HG02588 (cell line): ENCODE results near the gene ARL15.

Experiments
- ATAC-seq: cut with Tn5 transposase; IDR thresholded peaks from one replicate; pipeline ENCODE4 v1.9.1; 2021; ENCODE audit warnings: mild to moderate bottlenecking, moderate library complexity; ENCODE audit not compliant: unreplicated experiment

The ARL15 gene

DNA sequence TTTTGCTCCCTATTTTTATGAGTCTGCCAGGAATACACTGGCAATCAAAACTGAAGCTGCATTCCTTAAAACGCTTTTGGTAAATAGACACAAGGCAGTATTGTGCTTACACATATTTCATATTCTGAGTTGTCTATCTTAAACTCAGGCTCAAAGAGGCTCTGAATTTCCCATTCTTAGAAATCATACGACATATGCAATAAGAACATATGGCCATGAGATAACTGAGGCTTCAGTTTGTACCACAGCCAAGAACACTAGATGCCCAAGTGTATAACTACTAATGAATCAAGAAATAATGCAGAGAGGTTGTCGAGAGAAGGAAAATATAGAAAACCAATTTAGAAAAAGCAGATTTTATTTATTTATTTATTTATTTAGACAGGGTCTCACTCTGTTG is 392.5 kb downstream of the ARL15 start:
- ATAC-seq: no peak

DNA sequence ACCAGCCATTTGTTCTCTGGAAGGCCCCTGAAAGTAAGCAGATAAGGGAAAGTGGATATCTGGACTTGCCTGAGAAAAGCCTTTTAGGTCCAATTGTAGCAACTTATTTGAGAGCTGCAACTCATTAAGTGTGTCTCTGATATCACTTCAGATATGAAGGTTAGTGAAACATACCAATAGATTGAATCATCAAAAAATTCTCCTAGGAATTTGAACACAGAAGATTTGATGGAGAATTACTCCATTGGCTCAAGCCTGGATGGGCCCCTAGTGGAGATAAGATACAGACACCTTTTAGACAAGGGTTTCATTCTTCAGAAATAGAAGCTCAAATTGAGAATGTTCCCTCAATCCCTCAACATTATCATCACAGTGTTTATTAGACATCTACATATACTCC is 393.3 kb downstream of the ARL15 start:
- no peak for ATAC-seq

- ATAC-seq: no peak
Observed at GRCh38 chr5:53915120-53915519, 395.3 kb downstream of the ARL15 start.

- no peak for ATAC-seq
Observed at GRCh38 chr5:53913941-53914340, 396.4 kb downstream of the ARL15 start.

- no peak for ATAC-seq
Observed at GRCh38 chr5:53908757-53909156, 401.6 kb downstream of the ARL15 start.

DNA sequence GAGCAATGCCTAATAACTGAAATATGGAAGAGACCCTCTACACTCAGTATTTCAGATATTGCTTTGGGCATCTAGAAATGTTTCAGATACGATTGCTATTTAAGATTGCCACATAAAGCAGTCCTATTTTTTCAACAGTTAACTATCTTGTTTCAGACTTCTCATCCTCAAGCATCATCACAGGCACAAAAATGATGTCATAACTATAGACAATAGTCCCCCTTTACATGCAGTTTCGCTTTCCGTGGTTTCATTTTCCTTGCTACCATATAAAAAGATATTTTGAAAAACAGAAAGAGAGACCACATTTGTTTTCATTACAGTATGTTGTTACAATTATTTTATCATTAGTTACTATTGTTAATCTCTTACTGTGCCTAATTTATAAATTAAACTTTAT is 402.5 kb downstream of the ARL15 start:
- no peak for ATAC-seq

DNA sequence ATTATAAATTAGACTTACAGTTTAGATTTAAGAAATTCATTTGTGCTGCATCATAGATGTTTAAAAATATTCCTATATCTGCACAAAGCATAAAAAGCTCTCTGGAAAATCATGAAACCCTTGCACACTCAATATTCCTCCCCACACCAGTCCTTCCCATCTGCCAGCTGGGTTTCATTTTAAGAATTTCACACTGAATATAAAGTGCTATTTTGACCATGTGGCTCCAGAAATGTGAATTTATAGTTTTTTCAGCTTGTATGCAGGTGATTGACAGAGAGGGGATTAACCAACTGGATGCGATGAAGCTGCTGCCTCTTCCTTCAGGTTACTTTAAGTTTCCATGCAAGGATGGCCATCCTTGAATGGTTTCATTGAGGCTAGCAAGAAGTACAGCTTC is 403.6 kb downstream of the ARL15 start:
- ATAC-seq: no peak

GRCh38 chr5:53902296-53902907 is 408.0 kb downstream of the ARL15 start:
- no peak for ATAC-seq

DNA sequence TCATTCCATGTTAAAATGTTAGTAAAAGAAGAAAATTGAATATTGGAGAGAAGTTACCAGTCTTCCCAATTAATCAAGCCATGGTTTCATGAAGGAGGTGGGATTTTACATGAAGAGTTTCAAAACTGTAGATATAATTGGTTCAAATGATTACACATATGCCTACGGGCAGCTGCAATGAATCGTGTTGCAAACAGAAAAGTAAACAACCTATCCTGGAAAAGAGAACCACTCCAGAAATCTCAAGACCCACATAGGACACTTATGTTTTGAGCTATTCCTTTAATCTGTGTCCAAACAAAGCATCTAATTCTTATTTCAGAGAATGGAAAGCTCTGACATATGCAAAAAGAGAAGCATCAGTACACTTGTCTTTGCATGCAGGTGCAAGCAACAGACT is 409.7 kb downstream of the ARL15 start:
- ATAC-seq: no peak

DNA sequence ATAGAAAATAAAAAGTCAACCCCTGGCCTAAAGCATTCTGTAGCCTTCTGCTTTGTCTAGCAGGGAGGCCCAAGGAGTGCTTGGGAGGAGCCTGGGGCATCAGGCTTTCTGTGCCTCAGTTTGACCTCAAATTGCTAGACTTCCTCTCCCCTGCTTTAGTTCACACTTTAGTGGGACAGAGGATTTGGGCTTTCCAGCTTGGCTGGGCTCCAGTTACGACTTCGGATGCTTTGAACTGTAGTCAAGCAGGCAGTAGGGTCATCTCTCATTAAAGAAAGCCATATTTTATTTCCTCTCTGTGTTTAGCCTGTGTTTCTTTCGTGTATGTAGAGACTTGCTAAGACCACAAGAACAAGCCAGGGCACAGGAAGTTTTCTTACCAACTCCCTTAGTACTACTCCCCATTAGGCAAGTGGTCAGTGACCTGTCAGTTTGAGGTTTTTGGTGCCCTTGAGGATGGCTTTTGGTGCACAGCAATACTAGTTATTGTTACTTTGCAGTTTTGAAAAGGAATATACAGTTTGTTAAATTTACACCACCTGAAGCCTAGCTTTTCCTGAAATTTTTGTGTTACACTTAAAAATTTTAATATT is 415.2 kb downstream of the ARL15 start:
- no peak for ATAC-seq

DNA sequence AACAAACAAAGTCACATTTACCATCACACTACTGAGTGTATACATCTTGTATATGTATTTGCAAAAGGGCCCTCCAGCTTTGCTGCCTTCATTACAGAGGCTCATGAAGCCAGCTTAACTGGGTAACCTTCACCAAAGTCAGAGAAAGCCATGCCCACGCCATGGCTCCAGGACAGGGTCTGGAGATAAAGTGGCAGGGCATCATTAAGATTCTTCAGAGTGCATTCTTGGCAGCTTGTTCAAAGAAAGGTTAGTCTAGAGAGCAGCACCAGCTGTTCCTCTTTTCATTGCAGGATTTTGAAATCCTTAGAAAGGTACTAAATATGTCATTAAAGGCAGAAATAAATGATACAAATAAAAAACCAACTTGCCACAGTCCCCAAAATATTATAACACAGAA is 416.7 kb downstream of the ARL15 start:
- no peak for ATAC-seq

GRCh38 chr5:53892224-53892623 is 418.1 kb downstream of the ARL15 start:
- ATAC-seq: no peak

DNA sequence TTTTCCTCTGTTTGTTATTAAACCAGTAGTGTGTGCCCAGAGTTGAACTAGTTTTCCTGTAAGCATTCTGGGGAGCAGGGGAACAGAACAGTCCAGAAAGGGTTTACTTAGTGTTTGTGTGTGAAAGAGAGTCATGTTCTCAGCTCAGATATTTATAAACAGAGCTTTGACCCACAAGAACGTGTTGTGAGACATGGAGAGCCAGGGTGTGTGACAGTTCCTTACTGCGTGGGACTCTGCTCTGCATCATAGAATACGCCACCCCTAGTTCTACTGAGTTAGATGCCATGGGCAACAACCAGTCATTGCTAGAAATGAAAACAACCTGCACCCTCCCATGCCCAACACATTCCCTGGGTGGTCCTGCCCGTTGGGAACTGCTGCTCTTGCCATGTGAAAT is 419.2 kb downstream of the ARL15 start:
- ATAC-seq: no peak

DNA sequence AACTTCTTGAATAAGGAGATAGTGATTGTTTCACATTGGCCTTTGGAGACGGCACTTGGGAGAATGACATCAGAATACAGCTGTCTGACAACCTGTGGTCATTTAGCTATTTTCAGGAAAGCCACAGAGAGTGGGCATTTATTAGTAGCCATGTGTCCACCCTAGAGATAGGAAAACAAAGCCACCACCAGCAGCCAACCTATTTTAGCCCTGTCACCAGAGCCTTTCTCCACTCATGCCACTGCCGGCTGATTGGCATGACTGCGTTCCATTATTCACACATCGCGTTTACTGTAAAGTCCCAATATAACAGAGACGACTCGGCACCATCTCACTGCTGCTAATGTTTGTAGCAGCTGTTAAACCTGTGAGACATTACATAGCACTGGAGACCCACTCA is 419.9 kb downstream of the ARL15 start:
- ATAC-seq: no peak

DNA sequence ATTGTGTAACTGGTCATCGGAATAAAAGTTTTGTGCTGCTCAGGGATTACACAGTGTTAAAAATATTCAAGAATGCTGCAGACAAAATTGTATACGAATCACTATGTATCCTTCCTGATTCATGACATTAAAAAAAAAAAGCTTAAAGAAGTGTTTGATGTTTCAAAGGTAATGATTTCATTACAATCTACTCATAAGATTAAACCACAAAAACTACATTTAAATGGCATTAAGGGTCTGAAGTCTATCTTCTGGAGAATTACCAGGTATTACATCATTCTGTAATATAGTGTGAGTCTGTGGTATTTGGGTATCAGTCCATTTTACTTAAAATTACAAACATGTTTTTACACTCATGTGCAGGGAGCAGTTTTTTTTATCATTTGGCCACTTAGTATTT is 425.5 kb downstream of the ARL15 start:
- no peak for ATAC-seq

DNA sequence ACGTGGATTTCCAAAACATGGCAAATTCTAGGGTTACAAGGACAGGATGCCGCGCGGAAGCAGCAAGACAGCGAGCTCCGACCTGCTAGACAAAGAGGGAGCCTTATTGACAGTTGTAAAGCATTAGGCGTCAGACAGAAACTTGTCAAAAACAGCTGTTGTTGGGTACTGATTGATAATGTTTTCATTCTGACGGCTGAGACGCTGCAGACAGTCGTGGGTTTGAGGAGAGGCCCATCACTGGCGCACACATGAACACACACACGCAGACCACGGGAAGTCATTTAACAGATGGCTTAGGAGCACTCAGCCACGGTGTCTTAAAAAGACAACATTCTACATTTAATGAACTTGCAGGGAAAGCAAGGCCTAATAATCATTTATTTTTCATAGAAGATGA is 426.0 kb downstream of the ARL15 start:
- ATAC-seq: no peak

DNA sequence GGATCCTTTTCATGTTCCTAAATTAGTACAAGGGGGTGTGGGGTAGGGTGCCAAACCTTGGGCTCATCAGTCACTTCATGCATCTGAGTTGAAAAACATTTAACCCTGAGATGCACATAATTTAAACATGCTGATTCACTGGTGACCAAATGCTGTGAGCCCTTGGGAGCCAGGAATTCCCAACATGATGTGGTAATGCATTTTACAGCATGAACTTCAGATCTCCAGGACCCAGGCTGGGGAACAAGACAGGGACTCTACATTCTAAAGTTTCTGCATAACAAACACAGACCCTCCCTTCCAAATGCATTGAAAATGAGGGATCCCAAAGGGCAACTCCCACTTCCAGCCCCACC is 427.7 kb downstream of the ARL15 start:
- no peak for ATAC-seq

DNA sequence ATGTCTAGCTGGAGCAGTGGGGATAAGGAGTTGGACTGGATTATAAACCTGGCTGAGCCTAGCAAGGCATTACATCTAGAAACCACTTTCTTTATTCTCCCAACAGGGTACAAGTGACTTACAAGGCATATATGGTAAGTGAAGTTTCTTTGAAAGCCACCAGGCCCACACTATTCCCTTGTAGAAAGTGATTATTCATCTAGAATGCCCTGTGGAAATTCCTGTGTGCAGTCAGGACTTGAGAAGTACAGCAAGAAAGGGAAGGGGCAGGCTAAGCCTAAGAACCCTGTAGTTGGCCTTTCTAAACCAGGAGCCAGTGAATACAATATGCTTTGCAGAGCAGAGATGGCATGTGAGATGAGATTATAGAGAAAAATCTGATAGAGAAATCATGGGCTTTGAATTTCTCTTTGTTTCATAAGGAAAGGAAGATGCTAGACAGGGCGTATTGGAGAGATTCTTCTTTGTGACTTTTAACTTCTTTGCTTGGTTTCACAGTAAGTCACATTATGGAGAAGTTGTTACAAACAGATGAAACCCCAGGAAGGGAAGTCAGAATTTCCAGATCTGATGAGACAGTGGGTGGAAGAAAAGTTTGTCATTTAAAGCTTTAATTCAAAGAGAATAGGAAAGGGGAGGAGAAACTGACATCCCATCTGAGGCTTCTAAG is 428.2 kb downstream of the ARL15 start:
- no peak for ATAC-seq

DNA sequence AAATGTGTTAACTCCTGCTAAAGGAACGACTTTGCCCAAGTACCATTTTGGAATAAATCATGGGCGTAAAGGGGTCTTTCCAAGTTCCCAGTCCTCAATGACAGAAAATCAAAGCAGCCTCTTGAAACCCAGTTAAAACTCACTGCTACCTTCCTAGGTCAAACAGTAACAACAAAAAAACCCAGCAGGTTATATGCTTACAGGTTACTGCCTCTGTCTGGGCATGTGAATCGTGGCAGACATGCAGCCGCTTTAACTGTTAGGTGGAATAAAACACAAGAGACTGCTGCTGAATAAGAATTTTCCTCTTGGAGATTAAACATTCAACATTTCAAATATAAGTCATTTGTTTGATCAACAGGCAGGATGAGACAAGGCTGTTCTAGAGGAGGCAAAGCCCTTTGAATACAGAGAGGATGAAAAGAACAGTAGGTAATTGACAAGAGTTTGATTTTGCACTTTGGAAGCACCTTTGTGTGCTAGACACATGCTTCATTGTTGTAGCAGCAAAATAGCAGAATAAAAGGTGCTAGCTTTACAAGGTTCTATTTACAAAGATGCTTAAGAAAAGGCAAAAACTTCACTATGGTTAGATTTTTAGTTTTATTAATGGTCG is 430.6 kb downstream of the ARL15 start:
- ATAC-seq: no peak

DNA sequence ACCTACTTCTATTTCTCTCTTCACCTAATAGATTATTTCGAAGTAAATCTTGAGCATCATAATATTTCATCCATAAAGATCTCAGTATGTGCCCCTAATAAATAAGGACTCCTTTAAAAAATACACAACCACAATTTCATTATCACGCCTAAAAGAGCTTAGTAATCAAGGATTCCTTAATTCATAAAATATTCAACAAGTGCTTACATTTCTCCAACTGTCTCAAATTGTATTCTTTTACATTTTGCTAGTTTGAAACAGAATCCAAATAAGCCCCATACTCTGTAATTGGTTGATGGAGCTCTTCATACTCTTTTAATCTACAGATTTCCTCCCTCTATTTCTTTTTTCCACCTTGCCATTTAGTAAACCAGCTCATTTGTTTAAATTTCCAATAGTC is 432.4 kb downstream of the ARL15 start:
- no peak for ATAC-seq

- no peak for ATAC-seq
Observed at GRCh38 chr5:53877243-53877642, 433.1 kb downstream of the ARL15 start.

DNA sequence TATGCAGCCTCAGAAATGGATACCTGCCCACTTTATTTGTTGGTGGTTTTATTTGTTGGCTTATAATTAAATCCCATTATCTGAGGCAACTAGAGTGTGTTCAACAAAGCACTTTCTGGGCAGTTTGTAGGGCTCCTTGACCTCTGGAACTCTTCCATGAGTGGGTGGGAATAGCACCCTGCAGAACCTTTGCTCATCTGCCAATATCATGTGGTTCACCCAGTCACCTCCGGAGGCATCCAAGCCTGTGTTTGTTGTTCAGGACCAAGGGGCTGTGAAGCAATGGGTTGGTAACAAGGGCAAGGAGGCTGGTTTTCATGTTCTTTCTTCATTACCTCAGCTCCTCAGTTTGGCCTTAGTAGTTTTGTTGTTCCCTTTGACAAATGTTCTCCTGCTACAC is 436.0 kb downstream of the ARL15 start:
- no peak for ATAC-seq
